Measurements from ENCODE around the gene FREM2.

FREM2 gene

DNA sequence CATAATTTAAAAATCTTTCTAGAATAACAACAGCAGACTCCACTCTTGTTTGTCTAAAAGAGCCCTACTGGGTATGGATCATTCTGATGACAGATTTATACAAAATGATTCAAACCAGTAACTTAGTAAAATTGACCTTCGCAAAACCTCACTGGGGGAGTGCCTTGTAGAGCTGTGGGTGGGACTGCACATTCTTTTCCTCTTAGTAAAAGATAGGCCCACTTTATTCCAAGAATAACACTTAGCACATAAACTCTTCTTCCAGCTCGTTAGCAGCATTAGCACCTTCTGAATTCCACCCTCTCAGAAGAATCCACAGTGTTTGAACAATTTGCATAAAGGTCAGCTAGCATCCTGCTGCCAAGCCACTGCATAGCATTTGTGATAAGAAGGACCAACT is 196.9 kb downstream of the FREM2 start:
- DNase-seq (ENCODE audit: low read depth in 2 of 3, low spot score in 2 of 3), result no peak

DNA sequence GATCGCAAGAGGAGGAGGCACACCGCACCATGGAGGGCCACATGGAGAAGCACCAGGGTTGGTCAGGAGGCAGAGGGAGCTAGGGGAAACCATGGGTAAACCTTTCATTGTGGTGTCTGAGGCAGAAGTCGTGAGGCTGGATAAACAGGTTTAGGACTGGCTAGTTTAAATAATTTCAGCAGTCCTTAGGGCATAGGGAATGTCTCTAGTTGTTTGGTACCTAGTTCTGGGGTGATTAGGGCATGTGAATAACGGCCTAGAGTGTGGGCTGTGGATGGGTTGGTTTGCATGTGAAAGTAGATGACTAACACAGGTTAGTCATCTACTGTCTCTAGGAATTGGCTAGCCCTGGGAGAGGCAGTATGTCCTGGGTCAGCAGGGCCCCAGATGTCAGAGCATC is 201.4 kb downstream of the FREM2 start:
- no peak for DNase-seq (ENCODE audit: low read depth in 2 of 3, low spot score in 2 of 3)

DNA sequence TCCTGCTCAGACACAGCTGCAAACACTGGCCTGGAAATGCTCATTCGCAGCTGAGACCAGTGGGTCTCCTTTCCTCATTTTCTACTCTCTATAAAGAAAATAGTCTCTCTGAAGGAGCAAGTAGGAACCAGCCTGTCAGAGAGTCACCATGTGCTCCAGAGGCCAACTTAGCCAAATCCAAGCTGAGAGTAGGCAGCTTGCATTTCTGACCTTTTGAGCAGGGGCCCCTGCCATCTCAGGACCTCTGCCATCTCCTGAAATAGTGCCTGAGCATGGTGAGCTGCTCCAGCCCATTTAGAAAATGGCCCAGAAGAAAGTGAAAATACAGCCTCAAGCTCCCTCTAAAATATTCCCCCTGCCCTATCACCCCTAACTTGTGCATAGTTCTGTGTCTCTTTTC is 208.2 kb downstream of the FREM2 start:
- DNase-seq (ENCODE audit: low read depth in 2 of 3, low spot score in 2 of 3), result no peak

DNA sequence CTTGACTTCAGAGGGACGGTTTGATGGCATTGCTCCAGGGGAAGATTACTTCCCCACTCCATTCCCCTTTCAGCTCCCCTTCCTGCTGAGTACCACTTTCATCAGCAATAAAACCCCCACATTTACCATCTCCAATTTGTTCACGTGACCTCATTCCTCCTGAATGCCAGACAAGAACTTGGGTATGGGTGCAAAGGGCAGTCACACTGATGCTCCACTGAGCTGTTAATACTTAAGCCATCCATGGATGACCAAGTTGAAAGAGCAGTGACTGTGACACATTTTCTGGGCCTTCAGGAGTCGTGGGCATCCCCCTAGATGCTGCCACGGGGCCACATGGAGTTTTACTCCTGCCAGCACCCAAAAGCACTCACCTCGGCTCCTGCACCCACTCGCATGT is 210.6 kb downstream of the FREM2 start:
- DNase-seq (ENCODE audit: low read depth in 2 of 3, low spot score in 2 of 3), result no peak

DNA sequence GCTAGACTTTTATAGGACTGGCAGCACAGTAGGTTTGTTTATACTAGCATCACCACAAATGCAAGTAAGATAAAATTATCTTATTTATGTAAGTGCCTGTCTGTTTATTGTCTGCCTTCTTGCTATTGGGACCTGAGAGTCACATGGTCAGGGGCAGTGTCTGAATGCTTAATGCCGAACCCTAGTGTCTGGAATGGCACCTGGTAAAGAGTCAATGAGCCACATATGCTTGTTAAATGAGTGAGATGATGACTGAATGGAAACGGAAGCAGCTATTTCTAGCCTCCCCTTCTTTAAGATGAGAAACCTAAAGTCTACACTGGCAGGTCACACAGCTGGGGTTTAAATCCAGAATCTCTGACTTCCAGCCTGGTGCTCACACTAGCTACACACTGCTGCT is 211.6 kb downstream of the FREM2 start:
- no peak for DNase-seq (ENCODE audit: low read depth in 2 of 3, low spot score in 2 of 3)

- no peak for DNase-seq (ENCODE audit: low read depth in 2 of 3, low spot score in 2 of 3)
Measured at GRCh38 chr13:38899571-38899970, 212.7 kb downstream of the FREM2 start.

GRCh38 chr13:38900188-38900587 is 213.3 kb downstream of the FREM2 start:
- no peak for DNase-seq (ENCODE audit: low read depth in 2 of 3, low spot score in 2 of 3)

GRCh38 chr13:38902551-38902950 is 215.7 kb downstream of the FREM2 start:
- DNase-seq (ENCODE audit: low read depth in 2 of 3, low spot score in 2 of 3), result no peak

GRCh38 chr13:38905081-38905480 is 218.2 kb downstream of the FREM2 start:
- no peak for DNase-seq (ENCODE audit: low read depth in 2 of 3, low spot score in 2 of 3)

- DNase-seq (ENCODE audit: low read depth in 2 of 3, low spot score in 2 of 3), result no peak
Measured at GRCh38 chr13:38905861-38906260, 219.0 kb downstream of the FREM2 start.

DNA sequence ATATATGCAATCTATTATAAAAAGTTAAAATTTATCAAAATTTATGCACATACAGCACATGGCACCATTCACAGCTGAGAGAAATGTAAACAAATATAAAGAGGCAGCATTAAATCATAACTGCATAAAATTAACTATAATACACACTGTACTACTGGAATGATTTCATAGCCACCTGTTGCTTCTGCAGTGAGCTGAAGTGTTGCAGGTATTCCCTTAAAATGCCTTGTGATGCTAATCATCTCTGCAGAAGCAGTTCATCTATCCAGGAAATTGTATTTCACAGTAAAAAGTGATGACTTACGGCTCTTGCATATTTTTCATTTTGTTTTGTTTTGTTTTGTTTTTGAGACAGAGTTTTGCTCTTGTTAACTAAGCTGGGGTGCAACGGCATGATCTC is 221.7 kb downstream of the FREM2 start:
- no peak for DNase-seq (ENCODE audit: low read depth in 2 of 3, low spot score in 2 of 3)

- DNase-seq (ENCODE audit: low read depth in 2 of 3, low spot score in 2 of 3), result no peak
Measured at GRCh38 chr13:38914070-38914469, 227.2 kb downstream of the FREM2 start.

DNA sequence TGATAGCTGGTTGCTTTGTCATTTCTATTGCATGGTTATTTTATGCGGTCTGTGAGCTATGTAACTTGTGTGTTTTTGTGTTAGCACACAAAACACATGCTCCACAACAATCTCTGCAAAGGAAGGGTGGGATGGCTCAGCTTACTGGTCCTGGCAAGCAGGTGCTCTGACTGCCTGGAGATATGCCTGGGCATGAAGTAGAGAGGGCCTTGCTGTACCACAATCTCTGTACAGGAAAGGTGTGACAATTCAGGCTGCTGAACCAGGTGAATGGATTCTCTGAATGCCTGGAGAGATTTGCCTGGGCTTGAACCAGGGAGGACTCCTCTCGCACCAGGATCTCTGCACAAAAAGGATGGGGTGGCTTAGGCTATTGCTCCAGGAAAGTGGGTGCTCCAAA is 234.2 kb downstream of the FREM2 start:
- no peak for DNase-seq (ENCODE audit: low read depth in 2 of 3, low spot score in 2 of 3)

DNA sequence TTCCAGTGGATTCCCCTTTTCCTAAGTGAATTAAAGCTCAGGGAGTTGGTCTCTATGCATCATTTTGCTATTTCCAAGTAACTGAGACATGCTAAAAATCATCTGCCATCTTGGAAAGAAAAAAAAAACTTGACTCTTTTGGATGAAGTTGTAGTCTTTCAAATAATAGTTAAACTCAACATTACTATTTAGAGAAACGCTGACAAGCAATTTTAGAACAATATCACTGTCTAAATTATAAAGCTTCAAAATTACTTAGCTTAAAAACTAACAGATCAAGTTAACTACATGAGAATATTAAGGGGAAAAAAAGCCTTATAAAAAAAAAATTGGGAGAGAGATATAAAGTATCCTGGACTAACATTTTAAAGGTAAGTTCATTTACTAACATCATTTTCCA is 235.3 kb downstream of the FREM2 start:
- no peak for DNase-seq (ENCODE audit: low read depth in 2 of 3, low spot score in 2 of 3)

GRCh38 chr13:38933786-38934185 is 246.9 kb downstream of the FREM2 start:
- no peak for DNase-seq (ENCODE audit: low read depth in 2 of 3, low spot score in 2 of 3)
